H1 (cell line): ENCODE results near the gene SNRNP200. TPM values are rescaled to one million over a fixed set of nuclear protein-coding genes. Genes with fewer than 3 reads are reported as not detected.

ENCODE experiments used
- CTCF ChIA-PET: fragments of 300-600 bp; sonication (Branson Sonifier 250); formaldehyde crosslinking; loops from one replicate; lab custom pipeline; 2021; ENCODE audit not compliant: partially characterized antibody; lab: Charles Lee
- POLR2A ChIA-PET: fragments of 300-600 bp; sonication (Branson Sonifier 250); formaldehyde crosslinking; loops from one replicate; lab custom pipeline; 2021; ENCODE audit warnings: inconsistent platforms; ENCODE audit not compliant: partially characterized antibody; lab: Charles Lee
- DNase-seq, 2 experiments: peaks; one replicate each; pipeline versions ENCODE4 v3.0.0 to v3.0.0-alpha.2; 2010 to 2022; ENCODE audit warnings: low spot score in 2 of 2, low read depth in 1 of 2, mixed read lengths in 1 of 2
- FAIRE-seq: peaks from 2 replicates; lab custom pipeline; 2011; peaks lifted over from hg19 to GRCh38; lab: Jason Lieb, UNC
- H2AFZ ChIP-seq: 2 replicates; pipeline ENCODE4 v1.8.1; 2012; ENCODE audit warnings: low read length, inconsistent platforms
- H2AK5ac ChIP-seq: 2 replicates; pipeline ENCODE4 v1.6.1; 2013; ENCODE audit warnings: low read depth, low read length
- H2BK120ac ChIP-seq: replicated peaks from 2 replicates; pipeline ENCODE3; 2013; ENCODE audit warnings: low read depth, low read length, inconsistent platforms
- H2BK12ac ChIP-seq: 2 replicates; pipeline ENCODE4 v1.6.1; 2013; ENCODE audit warnings: low read depth, low read length
- H2BK15ac ChIP-seq: 2 replicates; pipeline ENCODE4 v1.6.1; 2013; ENCODE audit warnings: low read length
- H2BK20ac ChIP-seq: 2 replicates; pipeline ENCODE4 v1.6.1; 2013; ENCODE audit warnings: low read length
- H2BK5ac ChIP-seq: 2 replicates; pipeline ENCODE4 v1.6.1; 2013; ENCODE audit warnings: low read depth, low read length
- H3K14ac ChIP-seq: 2 replicates; pipeline ENCODE4 v1.6.1; 2013; ENCODE audit warnings: inconsistent platforms; ENCODE audit not compliant: insufficient read length
- H3K18ac ChIP-seq: 2 replicates; pipeline ENCODE4 v1.6.1; 2013; ENCODE audit warnings: low read length; ENCODE audit errors: extremely low read depth
- H3K23ac ChIP-seq: 2 replicates; pipeline ENCODE4 v1.6.1; 2013; ENCODE audit warnings: inconsistent platforms; ENCODE audit not compliant: insufficient read length
- H3K23me2 ChIP-seq: 2 replicates; pipeline ENCODE4 v1.6.1; 2013; ENCODE audit warnings: low read depth, low read length
- H3K27ac ChIP-seq: 2 replicates; pipeline ENCODE4 v1.6.1; 2011; ENCODE audit warnings: low read depth, low read length, inconsistent platforms
- H3K27me3 ChIP-seq, 4 experiments: replicated peaks in 1 of 4; 1 replicate in 1 of 4; 2 replicates in 3 of 4; pipeline versions ENCODE4 v1.6.1 to v1.8.1; 2011 to 2013; ENCODE audit warnings: low read length in 3 of 4, mild to moderate bottlenecking in 3 of 4, inconsistent platforms in 2 of 4, mixed read lengths in 2 of 4, moderate library complexity in 1 of 4; ENCODE audit not compliant: control insufficient read depth in 3 of 4, insufficient read depth in 3 of 4; ENCODE audit errors: extremely low read depth in 1 of 4
- H3K36me3 ChIP-seq, 4 experiments: 2 replicates each; pipeline versions ENCODE4 v1.6.1 to v1.8.1; 2011 to 2013; ENCODE audit warnings: mild to moderate bottlenecking in 4 of 4, low read length in 3 of 4, moderate library complexity in 2 of 4, control low read depth in 1 of 4, inconsistent platforms in 1 of 4; ENCODE audit not compliant: insufficient read depth in 4 of 4, control insufficient read depth in 2 of 4
- H3K4ac ChIP-seq: replicated peaks from 2 replicates; pipeline ENCODE3; 2013; ENCODE audit warnings: low read length, low read depth, mixed read lengths, inconsistent platforms; ENCODE audit not compliant: insufficient read length
- H3K4me1 ChIP-seq, 4 experiments: replicated peaks in 1 of 4; 1 replicate in 1 of 4; 2 replicates in 3 of 4; pipeline versions ENCODE4 v1.6.1 to v1.8.1; 2011 to 2013; ENCODE audit warnings: low read length in 3 of 4, inconsistent platforms in 2 of 4, mixed read lengths in 1 of 4; ENCODE audit not compliant: insufficient read depth in 4 of 4, control insufficient read depth in 3 of 4
- H3K4me2 ChIP-seq, 2 experiments: 2 replicates each; pipeline versions ENCODE4 v1.6.1 to v1.8.1; 2011 to 2013; ENCODE audit warnings: low read depth in 2 of 2, low read length in 2 of 2, control low read depth in 1 of 2, inconsistent platforms in 1 of 2, mild to moderate bottlenecking in 1 of 2; ENCODE audit not compliant: insufficient read depth in 1 of 2
- H3K4me3 ChIP-seq, 4 experiments: fragments of 200-600, 300-600 bp in 1 of 4; sonication (generic), shearing (Covaris generic), sonication (Bioruptor Twin) in 1 of 4; 2 replicates each; pipeline versions ENCODE4 v1.5.1 to v1.8.1; 2011 to 2016; ENCODE audit warnings: low read length in 4 of 4, low read depth in 3 of 4, control low read depth in 2 of 4, inconsistent platforms in 2 of 4, mild to moderate bottlenecking in 2 of 4, mixed read lengths in 1 of 4, moderate library complexity in 1 of 4; ENCODE audit not compliant: insufficient read depth in 2 of 4; ENCODE audit errors: extremely low read depth in 1 of 4
- H3K56ac ChIP-seq: replicated peaks from 2 replicates; pipeline ENCODE3; 2013; ENCODE audit warnings: low read depth, mild to moderate bottlenecking, mixed read lengths, low read length, inconsistent platforms; ENCODE audit not compliant: insufficient read length
- H3K79me1 ChIP-seq: 2 replicates; pipeline ENCODE4 v1.6.1; 2013; ENCODE audit warnings: low read depth, low read length, control low read depth
- H3K79me2 ChIP-seq, 2 experiments: 2 replicates each; pipeline versions ENCODE4 v1.6.1 to v1.8.1; 2012 to 2013; ENCODE audit warnings: low read length in 2 of 2, mild to moderate bottlenecking in 2 of 2, inconsistent platforms in 1 of 2; ENCODE audit not compliant: insufficient read depth in 2 of 2, control insufficient read depth in 1 of 2
- H3K9ac ChIP-seq, 4 experiments: replicated peaks in 1 of 4; 1 replicate in 1 of 4; 2 replicates in 3 of 4; pipeline versions ENCODE4 v1.6.1 to v1.8.1; 2011 to 2013; ENCODE audit warnings: low read depth in 3 of 4, low read length in 3 of 4, control low read depth in 2 of 4, mild to moderate bottlenecking in 2 of 4, moderate library complexity in 2 of 4, inconsistent platforms in 1 of 4; ENCODE audit errors: extremely low read depth in 1 of 4
- H3K9me3 ChIP-seq, 2 experiments: 2 replicates each; pipeline versions ENCODE4 v1.6.1 to v1.8.1; 2012 to 2013; ENCODE audit warnings: mild to moderate bottlenecking in 2 of 2, moderate library complexity in 2 of 2, control low read depth in 1 of 2, inconsistent platforms in 1 of 2, low read depth in 1 of 2, low read length in 1 of 2, mixed read lengths in 1 of 2; ENCODE audit not compliant: insufficient read depth in 2 of 2
- H4K20me1 ChIP-seq, 2 experiments: replicated peaks in 1 of 2; 2 replicates each; pipeline versions ENCODE3 to v1.8.1; 2011 to 2013; ENCODE audit warnings: inconsistent platforms in 2 of 2, low read length in 2 of 2, mild to moderate bottlenecking in 1 of 2; ENCODE audit not compliant: insufficient read depth in 2 of 2, control insufficient read depth in 1 of 2
- H4K5ac ChIP-seq: 2 replicates; pipeline ENCODE4 v1.6.1; 2013; ENCODE audit warnings: low read length, low read depth, mixed read lengths, inconsistent platforms; ENCODE audit not compliant: insufficient read length
- H4K8ac ChIP-seq: 2 replicates; pipeline ENCODE4 v1.8.0; 2013; ENCODE audit warnings: mild to moderate bottlenecking, moderate library complexity, low read length, inconsistent platforms; ENCODE audit not compliant: insufficient read depth; ENCODE audit errors: extremely low read depth
- H4K91ac ChIP-seq: replicated peaks from 2 replicates; pipeline ENCODE3; 2013; ENCODE audit warnings: low read length, mixed read lengths, inconsistent platforms; ENCODE audit not compliant: insufficient read length
- POLR2AphosphoS5 ChIP-seq: IDR thresholded peaks from 2 replicates; pipeline ENCODE4 v1.6.1; 2011; ENCODE audit warnings: low read depth, low read length
- whole genome bisulfite sequencing, 2 experiments: shearing (Covaris generic) in 1 of 2; methylation state at CpG; one replicate each; pipeline versions ENCODE4 v1.1.6 to v1.1.7; 2013 to 2015; ENCODE audit warnings: low lambda C conversion rate in 2 of 2, mixed read lengths in 2 of 2, inconsistent platforms in 1 of 2, low coverage in 1 of 2, missing lambda C conversion rate in 1 of 2; ENCODE audit not compliant: insufficient replicate concordance in 2 of 2, insufficient coverage in 1 of 2, insufficient read length in 1 of 2; ENCODE audit errors: extremely low coverage in 1 of 2, missing lambda C conversion rate in 1 of 2; 5-methylcytosine and 5-hydroxymethylcytosine counted together
- polyA plus RNA-seq, 7 experiments: library from polyadenylated mRNA; depleted of rRNA in 3 of 7; stranded (reverse) in 5 of 7; unstranded in 2 of 7; fragments of >200 nt in 5 of 7; fragments of 200-250 nt in 2 of 7; gene quantifications; 1 replicate in 5 of 7; 2 replicates in 1 of 7; 4 replicates in 1 of 7; pipeline versions ENCODE4 v1.2.1 to v1.2.3, GENCODE V29; 2011 to 2013; ENCODE audit warnings: missing spikeins in 2 of 7, mixed read lengths in 2 of 7
- total RNA-seq: library from RNA; stranded (reverse); fragmentation: NEBNext Ultra II Directional; extraction: Animal tissue kit (Norgen Biotek cat#: 25700); gene quantifications from 2 replicates; pipeline ENCODE4 v1.2.1, GENCODE V29; 2021

Gene SNRNP200
- total and polyA plus RNA-seq, 2 of the 8 experiments (the other 6 are each of a cell fraction or from before 2014, with no cell fraction given) = 190 to 289 TPM

GRCh38 chr2:96273763-96274162, 31.6 kb downstream of the SNRNP200 start:
- CTCF ChIA-PET = interaction anchor here (0.6 to 1.3 kb wide), 4 partner anchors 17 to 89 kb away, joined by 3 read pairs; no protein-coding TSS in a partner anchor

More at GRCh38 chr2:96273763-96274162, 31.6 kb downstream of the SNRNP200 start:
- Histone ChIP-seq H2BK20ac (no peak overlapping the region), H3K23me2 (no peaks in the 10 kb centered on the region), H3K79me1 (no peaks in the 10 kb centered on the region), H3K27ac (no peak overlapping the region), H3K27me3 (no peaks in the 10 kb centered on the region), H4K8ac (no peak overlapping the region), H3K23ac (no peak overlapping the region), H2BK12ac (no peak overlapping the region), H4K91ac (no peak overlapping the region), H3K18ac (no peak overlapping the region), H2BK5ac (no peak overlapping the region), H3K56ac (no peak overlapping the region), H3K79me2 (no peaks in the 10 kb centered on the region), H3K4me3 (no peak overlapping the region), H2BK120ac (no peak overlapping the region), H2BK15ac (no peak overlapping the region), H3K36me3 (peaks cover 22 to 59% (median 51%) of the 10 kb centered on the region in 4 experiments), H4K5ac (no peak overlapping the region), H3K14ac (no peak overlapping the region), H4K20me1 (peaks cover 1 to 9% of the 10 kb centered on the region in 2 experiments), H3K9ac (no peak overlapping the region), H3K4ac (no peak overlapping the region), H2AK5ac (no peak overlapping the region), H2AFZ (no peak overlapping the region), H3K4me1 (no peaks in the 10 kb centered on the region), H3K4me2 (no peak overlapping the region), H3K9me3 (no peaks in the 10 kb centered on the region)
- WGBS, 2 experiments = 78% methylated on average over 3 of the region's 3 CpGs; no CpG with 5 or more reads in 1 of the 2 experiments
- DNase-seq (no peak), FAIRE-seq (no peak)
- POLR2A ChIA-PET = interaction anchor here (0.7 to 5.2 kb wide), 8 partner anchors 8 to 72 kb away, joined by 3 to 42 read pairs (median 6); partner anchors contain the start of gene NCAPH
- TF ChIP-seq POLR2AphosphoS5 = no peak
